SK-N-SH (cell line): ENCODE results near the gene ZFYVE19. TPM values are rescaled to one million over a fixed set of nuclear protein-coding genes. Genes with fewer than 3 reads are reported as not detected.

Source experiments
- CTCF ChIA-PET: fragments of 300-600, 350-600 bp; formaldehyde crosslinking; extraction: SDS; loops from one replicate; lab custom pipeline; 2021; lab: Yijun Ruan, JAX
- POLR2A ChIA-PET: fragments of 350-600 bp; sonication (Branson Sonifier 250); formaldehyde crosslinking; extraction: SDS; loops from one replicate; lab custom pipeline; 2020; ENCODE audit warnings: antibody characterized with exemption, inconsistent platforms; lab: Yijun Ruan, JAX
- DNase-seq: peaks from one replicate; pipeline ENCODE4 v3.0.0; 2012
- H2AFZ ChIP-seq: fragments of 200-600 bp; sonication (generic); 2 replicates; pipeline ENCODE4 v1.8.1; 2016; ENCODE audit warnings: antibody characterized with exemption, mild to moderate bottlenecking, low read depth
- H3F3A ChIP-seq: fragments of 200-600 bp; sonication (generic); replicated peaks from 2 replicates; pipeline ENCODE3; 2016; ENCODE audit warnings: antibody characterized with exemption, mild to moderate bottlenecking; ENCODE audit not compliant: insufficient read depth
- H3K27ac ChIP-seq, 2 experiments: fragments of 200-500 bp in 1 of 2; fragments of 200-600 bp in 1 of 2; sonication (Bioruptor generic) in 1 of 2; sonication (generic), shearing (Covaris generic) in 1 of 2; 2 replicates each; pipeline versions ENCODE4 v1.5.1 to v1.6.1; 2014 to 2016; ENCODE audit warnings: low read depth in 2 of 2, inconsistent platforms in 1 of 2, low read length in 1 of 2, mild to moderate bottlenecking in 1 of 2, mixed read lengths in 1 of 2
- H3K27me3 ChIP-seq: fragments of 200-600 bp; sonication (generic), shearing (Covaris generic); 2 replicates; pipeline ENCODE4 v1.6.1; 2016; ENCODE audit warnings: mixed run types; ENCODE audit not compliant: insufficient read depth
- H3K36me3 ChIP-seq, 2 experiments: fragments of 200-500 bp in 1 of 2; fragments of 200-600 bp in 1 of 2; sonication (Bioruptor generic) in 1 of 2; sonication (generic) in 1 of 2; replicated peaks in 1 of 2; 2 replicates each; pipeline versions ENCODE3 to v1.5.1; 2014 to 2016; ENCODE audit warnings: low read length in 1 of 2, mild to moderate bottlenecking in 1 of 2; ENCODE audit not compliant: insufficient read depth in 2 of 2, control insufficient read depth in 1 of 2
- H3K4me1 ChIP-seq, 2 experiments: fragments of 200-500 bp in 1 of 2; fragments of 200-600 bp in 1 of 2; sonication (Bioruptor generic) in 1 of 2; sonication (generic), shearing (Covaris generic) in 1 of 2; 2 replicates each; pipeline versions ENCODE4 v1.5.1 to v1.6.1; 2014 to 2016; ENCODE audit warnings: low read depth in 1 of 2, low read length in 1 of 2, mixed run types in 1 of 2; ENCODE audit not compliant: insufficient read depth in 2 of 2, control insufficient read depth in 1 of 2
- H3K4me2 ChIP-seq: fragments of 200-600 bp; sonication (generic), shearing (Covaris generic); 2 replicates; pipeline ENCODE4 v1.6.1; 2017; ENCODE audit warnings: mixed run types
- H3K4me3 ChIP-seq, 2 experiments: fragments of 200-500 bp in 1 of 2; fragments of 200-600 bp in 1 of 2; sonication (Bioruptor generic) in 1 of 2; sonication (generic), shearing (Covaris generic) in 1 of 2; 2 replicates each; pipeline versions ENCODE4 v1.5.1 to v1.8.1; 2014 to 2016; ENCODE audit warnings: low read depth in 2 of 2, inconsistent platforms in 1 of 2, low read length in 1 of 2, mild to moderate bottlenecking in 1 of 2, mixed read lengths in 1 of 2, moderate library complexity in 1 of 2
- H3K79me2 ChIP-seq: fragments of 200-600 bp; sonication (generic); 2 replicates; pipeline ENCODE4 v1.8.1; 2017; ENCODE audit warnings: mild to moderate bottlenecking; ENCODE audit not compliant: insufficient read depth
- H3K9ac ChIP-seq: fragments of 200-600 bp; sonication (generic); 2 replicates; pipeline ENCODE4 v1.6.1; 2017; ENCODE audit warnings: mixed run types
- H3K9me2 ChIP-seq: fragments of 200-600 bp; sonication (generic); 2 replicates; pipeline ENCODE4 v1.6.1; 2017; ENCODE audit warnings: mixed run types
- H3K9me3 ChIP-seq: fragments of 200-600 bp; sonication (generic); 2 replicates; pipeline ENCODE4 v1.6.1; 2017; ENCODE audit warnings: mixed run types, mild to moderate bottlenecking, moderate library complexity
- H4K20me1 ChIP-seq: fragments of 200-600 bp; sonication (generic); 2 replicates; pipeline ENCODE4 v1.6.1; 2017; ENCODE audit warnings: mild to moderate bottlenecking, mixed run types; ENCODE audit not compliant: insufficient read depth
- CTCF ChIP-seq: fragments of 200-600 bp; sonication (generic); IDR thresholded peaks from 2 replicates; pipeline ENCODE4 v1.6.1; 2017; ENCODE audit warnings: antibody characterized with exemption, mild to moderate bottlenecking, moderate library complexity
- ELF1 ChIP-seq: IDR thresholded peaks from 2 replicates; pipeline ENCODE4 v1.4.0; 2012
- FOXM1 ChIP-seq: IDR thresholded peaks from 2 replicates; pipeline ENCODE4 v1.4.0; 2012; ENCODE audit warnings: low read depth, mild to moderate bottlenecking
- GABPA ChIP-seq: IDR thresholded peaks from 2 replicates; pipeline ENCODE4 v1.4.0; 2012; ENCODE audit warnings: low read depth, mild to moderate bottlenecking
- GATA2 ChIP-seq: sonication (generic); formaldehyde crosslinking; IDR thresholded peaks from 2 replicates; pipeline ENCODE4 v1.5.0; 2020; ENCODE audit warnings: mild to moderate bottlenecking, missing genetic modification reagents
- NRF1 ChIP-seq: IDR thresholded peaks from 2 replicates; pipeline ENCODE4 v1.6.1; 2012; ENCODE audit warnings: low read depth, mild to moderate bottlenecking, low read length
- POLR2AphosphoS5 ChIP-seq: IDR thresholded peaks from 2 replicates; pipeline ENCODE4 v1.6.1; 2012; ENCODE audit warnings: low read depth, low read length
- RCOR1 ChIP-seq: fragments of 150-350 bp; IDR thresholded peaks from 2 replicates; pipeline ENCODE4 v1.6.1; 2017; ENCODE audit warnings: antibody characterized with exemption, low read length
- RFX5 ChIP-seq: IDR thresholded peaks from 2 replicates; pipeline ENCODE4 v1.6.1; 2012; ENCODE audit warnings: mild to moderate bottlenecking, improper control_type of control experiment, low read length
- RXRA ChIP-seq: IDR thresholded peaks from 2 replicates; pipeline ENCODE4 v1.4.0; 2012; ENCODE audit warnings: low read depth, mild to moderate bottlenecking, borderline replicate concordance
- SIN3A ChIP-seq: IDR thresholded peaks from 2 replicates; pipeline ENCODE4 v1.6.1; 2012; ENCODE audit warnings: low read depth, mild to moderate bottlenecking, low read length, moderate library complexity, borderline replicate concordance
- TAF1 ChIP-seq: IDR thresholded peaks from 2 replicates; pipeline ENCODE4 v1.6.1; 2012; ENCODE audit warnings: low read depth, mild to moderate bottlenecking, low read length, moderate library complexity, borderline replicate concordance
- TEAD4 ChIP-seq: IDR thresholded peaks from 2 replicates; pipeline ENCODE4 v1.4.0; 2012; ENCODE audit warnings: mild to moderate bottlenecking, borderline replicate concordance; ENCODE audit not compliant: insufficient read depth
- USF1 ChIP-seq: IDR thresholded peaks from 2 replicates; pipeline ENCODE4 v1.4.0; 2012; ENCODE audit warnings: low read depth, borderline replicate concordance
- WGBS: methylation state at CpG from one replicate; pipeline ENCODE4 v1.1.6; 2017; ENCODE audit warnings: low lambda C conversion rate; 5-methylcytosine and 5-hydroxymethylcytosine counted together
- polyA plus RNA-seq, 3 experiments: library from polyadenylated mRNA; depleted of rRNA; stranded (reverse); fragments of >200 nt; gene quantifications; 2 replicates each; pipeline ENCODE4 v1.2.3, GENCODE V29; 2012

Gene ZFYVE19
- polyA plus RNA-seq, 1 of the 3 experiments (the other 2 are of a cell fraction), result 35.5 TPM

GRCh38 chr15:40831861-40832260 is 25.0 kb downstream of the ZFYVE19 start:
- no peak overlapping the region for H3K4me2 ChIP-seq
- peaks cover 0 to 3% of the 10 kb centered on the region in 2 experiments; a peak in 1 of 4 replicates for H3K4me1 ChIP-seq
- H3K27me3 ChIP-seq, result no peaks in the 10 kb centered on the region
- CTCF ChIA-PET, result no interaction called here
- 33% methylated on average over 1 of the region's 1 CpG for WGBS
- H3K9me3 ChIP-seq, result no peaks in the 10 kb centered on the region
- no peaks in the 10 kb centered on the region for H3K9me2 ChIP-seq
- DNase-seq, result no peak
- no peaks in the 10 kb centered on the region for H4K20me1 ChIP-seq
- no peak overlapping the region for H3K9ac ChIP-seq
- no peak overlapping the region for H2AFZ ChIP-seq
- no peaks in the 10 kb centered on the region for H3K79me2 ChIP-seq
- H3K4me3 ChIP-seq, result no peak overlapping the region
- TF ChIP-seq RXRA, result no peak
- TF ChIP-seq, all 33 proteins: peak for 0
- Histone ChIP-seq H3K36me3 (no peaks in the 10 kb centered on the region), H3K27ac (no peak overlapping the region), H3F3A (no peaks in the 10 kb centered on the region)
- POLR2A ChIA-PET, result no interaction called here

- no peak for TF ChIP-seq USF1
- no peak for TF ChIP-seq TEAD4
- no peak for TF ChIP-seq NRF1
- TF ChIP-seq ELF1, result no peak
- no peak for TF ChIP-seq CTCF
- no peak for TF ChIP-seq RFX5
- no peak for TF ChIP-seq TAF1
- no peak for TF ChIP-seq FOXM1
- TF ChIP-seq POLR2AphosphoS5, result no peak
- no peak for TF ChIP-seq GABPA
- TF ChIP-seq SIN3A, result no peak
- no peak for TF ChIP-seq RCOR1
- TF ChIP-seq GATA2 (CRISPR knock-in tag), result no peak
- Histone ChIP-seq H3K9ac (no peak overlapping the region), H3K36me3 (no peaks in the 10 kb centered on the region), H3K27ac (no peak overlapping the region), H3K9me3 (no peaks in the 10 kb centered on the region), H3K79me2 (no peaks in the 10 kb centered on the region), H3K4me1 (peaks cover 0 to 3% of the 10 kb centered on the region in 2 experiments; a peak in 1 of 4 replicates), H2AFZ (no peak overlapping the region), H3K27me3 (no peaks in the 10 kb centered on the region), H4K20me1 (no peaks in the 10 kb centered on the region), H3K4me3 (no peak overlapping the region), H3K4me2 (no peak overlapping the region), H3K9me2 (no peaks in the 10 kb centered on the region), H3F3A (no peaks in the 10 kb centered on the region)
- ChIA-PET CTCF (interaction anchor here (0.7 kb wide), 1 partner anchor 191 kb away, joined by 3 read pairs; no protein-coding TSS in a partner anchor), POLR2A (interaction anchor here (0.6 kb wide), 1 partner anchor 111 kb away, joined by 4 read pairs; no protein-coding TSS in a partner anchor)
- no peak for DNase-seq
Measured at GRCh38 chr15:40832903-40833302, 26.0 kb downstream of the ZFYVE19 start.
